ENCODE measurements around the gene KCNB1. TPM values are rescaled to one million over a fixed set of nuclear protein-coding genes. Genes with fewer than 3 reads are reported as not detected.
A peak's percentile ranks its signal among the peaks of the same experiment; 100 is the strongest.

KCNB1 gene
- total RNA-seq, 1 donor from 2014 or later: not detected

GRCh38 chr20:49468412-49468811, 14.1 kb downstream of the KCNB1 start:
- no peak for DNase-seq

- DNase-seq: no peak
Measured at GRCh38 chr20:49466114-49466912, 16.2 kb downstream of the KCNB1 start.

- DNase-seq: no peak
Measured at GRCh38 chr20:49464556-49464955, 17.9 kb downstream of the KCNB1 start.

- DNase-seq: no peak
Measured at GRCh38 chr20:49462626-49463025, 19.8 kb downstream of the KCNB1 start.

GRCh38 chr20:49461894-49462620, 20.4 kb downstream of the KCNB1 start:
- no peak for DNase-seq

- DNase-seq: no peak
Measured at GRCh38 chr20:49460916-49461315, 21.6 kb downstream of the KCNB1 start.

- DNase-seq: no peak
Measured at GRCh38 chr20:49460131-49460530, 22.3 kb downstream of the KCNB1 start.

GRCh38 chr20:49459684-49460083, 22.8 kb downstream of the KCNB1 start:
- DNase-seq: no peak

- no peak for DNase-seq
Measured at GRCh38 chr20:49457444-49457843, 25.0 kb downstream of the KCNB1 start.

GRCh38 chr20:49456646-49457045, 25.8 kb downstream of the KCNB1 start:
- no peak for DNase-seq

GRCh38 chr20:49455691-49456090, 26.8 kb downstream of the KCNB1 start:
- no peak for DNase-seq

GRCh38 chr20:49452011-49452482, 30.4 kb downstream of the KCNB1 start:
- peak; percentile 74 for DNase-seq

GRCh38 chr20:49450281-49450721, 32.2 kb downstream of the KCNB1 start:
- no peak for DNase-seq

GRCh38 chr20:49448917-49449316, 33.6 kb downstream of the KCNB1 start:
- no peak for DNase-seq

- DNase-seq: no peak
Measured at GRCh38 chr20:49447946-49448809, 34.3 kb downstream of the KCNB1 start.

GRCh38 chr20:49447364-49447763, 35.1 kb downstream of the KCNB1 start:
- no peak for DNase-seq

GRCh38 chr20:49446808-49447207, 35.7 kb downstream of the KCNB1 start:
- no peak for DNase-seq

GRCh38 chr20:49446080-49446479, 36.4 kb downstream of the KCNB1 start:
- no peak for DNase-seq

- peak; percentile 43 for DNase-seq
Measured at GRCh38 chr20:49445176-49445575, 37.3 kb downstream of the KCNB1 start.

GRCh38 chr20:49444553-49444990, 37.9 kb downstream of the KCNB1 start:
- DNase-seq: no peak

GRCh38 chr20:49437057-49437456, 45.4 kb downstream of the KCNB1 start:
- DNase-seq: no peak

GRCh38 chr20:49435639-49436038, 46.8 kb downstream of the KCNB1 start:
- DNase-seq: no peak

- DNase-seq: no peak
Measured at GRCh38 chr20:49433333-49433732, 49.1 kb downstream of the KCNB1 start.

Data from dermis blood vessel endothelial cell (primary cell).